IMR-90 (cell line): ENCODE measurements around the gene SLC5A11. TPM values are rescaled to one million over a fixed set of nuclear protein-coding genes. Genes with fewer than 3 reads are reported as not detected.

Experiments
- ATAC-seq: fragments of 200-7000 bp; cut with Tn5 transposase; 2 replicates; pipeline ENCODE4 v1.9.1; 2020; ENCODE audit warnings: low read depth, mild to moderate bottlenecking, moderate library complexity
- BruUV-seq: library from RNA; stranded (reverse); fragments of 400-500 nt; replicated peaks from 2 replicates; lab custom pipeline; 2021; lab: Mats Ljungman, UMichigan
- CTCF ChIA-PET: fragments of 300-600 bp; formaldehyde crosslinking; extraction: SDS; loops from one replicate; lab custom pipeline; 2021; ENCODE audit warnings: antibody characterized with exemption; lab: Yijun Ruan, JAX
- POLR2A ChIA-PET: fragments of 300-600 bp; sonication (Branson Sonifier 250); formaldehyde crosslinking; loops from one replicate; lab custom pipeline; 2022; ENCODE audit warnings: antibody characterized with exemption; ENCODE audit not compliant: unreplicated experiment; lab: Charles Lee
- DNase-seq: peaks from one replicate; pipeline ENCODE4 v3.0.0; 2013
- H2AFZ ChIP-seq: replicated peaks from 2 replicates; pipeline ENCODE3; 2013; ENCODE audit warnings: low read length, mild to moderate bottlenecking; ENCODE audit not compliant: poor library complexity
- H2AK5ac ChIP-seq: 2 replicates; pipeline ENCODE4 v1.6.1; 2013; ENCODE audit warnings: low read depth, low read length, inconsistent platforms
- H2AK9ac ChIP-seq: replicated peaks from 2 replicates; pipeline ENCODE3; 2013; ENCODE audit warnings: mild to moderate bottlenecking, low read depth, low read length, moderate library complexity; ENCODE audit not compliant: poor library complexity
- H2BK120ac ChIP-seq: 2 replicates; pipeline ENCODE4 v1.6.1; 2013; ENCODE audit warnings: low read depth, low read length, inconsistent platforms
- H2BK15ac ChIP-seq: 3 replicates; pipeline ENCODE4 v1.6.1; 2013; ENCODE audit warnings: low read depth, low read length, inconsistent platforms
- H2BK20ac ChIP-seq: 2 replicates; pipeline ENCODE4 v1.6.1; 2013; ENCODE audit warnings: low read depth, mild to moderate bottlenecking, inconsistent platforms, low read length, moderate library complexity
- H2BK5ac ChIP-seq: 2 replicates; pipeline ENCODE4 v1.6.1; 2013; ENCODE audit warnings: mild to moderate bottlenecking, low read depth, low read length, inconsistent platforms; ENCODE audit not compliant: poor library complexity, severe bottlenecking
- H3K14ac ChIP-seq: replicated peaks from 2 replicates; pipeline ENCODE4 v1.6.1; 2013; ENCODE audit warnings: low read depth, low read length, inconsistent platforms
- H3K18ac ChIP-seq: 2 replicates; pipeline ENCODE4 v1.6.1; 2013; ENCODE audit warnings: low read depth, low read length, control low read depth
- H3K23ac ChIP-seq: 2 replicates; pipeline ENCODE4 v1.6.1; 2013; ENCODE audit warnings: low read depth, low read length, inconsistent platforms
- H3K27ac ChIP-seq: 2 replicates; pipeline ENCODE4 v1.5.1; 2013; ENCODE audit warnings: mild to moderate bottlenecking, control low read depth, low read length; ENCODE audit not compliant: insufficient read depth
- H3K27me3 ChIP-seq: 2 replicates; pipeline ENCODE4 v1.6.1; 2013; ENCODE audit warnings: low read length; ENCODE audit not compliant: control insufficient read depth, insufficient read depth
- H3K36me3 ChIP-seq: 2 replicates; pipeline ENCODE4 v1.6.1; 2013; ENCODE audit warnings: low read length, mixed read lengths; ENCODE audit not compliant: control insufficient read depth, insufficient read depth
- H3K4ac ChIP-seq: 2 replicates; pipeline ENCODE4 v1.6.1; 2013; ENCODE audit warnings: low read depth, low read length, inconsistent platforms
- H3K4me1 ChIP-seq: 2 replicates; pipeline ENCODE4 v1.6.1; 2013; ENCODE audit warnings: low read length, mixed read lengths; ENCODE audit not compliant: control insufficient read depth, insufficient read depth
- H3K4me2 ChIP-seq: 2 replicates; pipeline ENCODE4 v1.6.1; 2013; ENCODE audit warnings: low read depth, mild to moderate bottlenecking, control low read depth, low read length, moderate library complexity
- H3K4me3 ChIP-seq: 2 replicates; pipeline ENCODE4 v1.5.1; 2013; ENCODE audit warnings: low read depth, mild to moderate bottlenecking, control low read depth, low read length, moderate library complexity; ENCODE audit not compliant: insufficient read depth
- H3K56ac ChIP-seq: 2 replicates; pipeline ENCODE4 v1.6.1; 2013; ENCODE audit warnings: low read length, inconsistent platforms; ENCODE audit not compliant: insufficient read depth; ENCODE audit errors: extremely low read depth
- H3K79me1 ChIP-seq, 2 experiments: 2 replicates each; pipeline ENCODE4 v1.6.1; 2013; ENCODE audit warnings: low read length in 2 of 2, inconsistent platforms in 1 of 2, low read depth in 1 of 2
- H3K9ac ChIP-seq: 2 replicates; pipeline ENCODE4 v1.6.1; 2013; ENCODE audit warnings: low read depth, low read length, control low read depth
- H3K9me1 ChIP-seq: 2 replicates; pipeline ENCODE4 v1.6.1; 2013; ENCODE audit warnings: low read length, inconsistent platforms; ENCODE audit not compliant: insufficient read depth
- H3K9me3 ChIP-seq: 2 replicates; pipeline ENCODE4 v1.6.1; 2013; ENCODE audit warnings: low read length; ENCODE audit not compliant: control insufficient read depth, insufficient read depth
- H4K20me1 ChIP-seq: 2 replicates; pipeline ENCODE4 v1.6.1; 2013; ENCODE audit warnings: low read length, inconsistent platforms; ENCODE audit not compliant: insufficient read depth
- H4K5ac ChIP-seq: 2 replicates; pipeline ENCODE4 v1.6.1; 2013; ENCODE audit warnings: mild to moderate bottlenecking, low read depth, low read length, control low read depth
- H4K8ac ChIP-seq, 2 experiments: 2 replicates each; pipeline ENCODE4 v1.6.1; 2013; ENCODE audit warnings: low read depth in 2 of 2, low read length in 2 of 2, control low read depth in 1 of 2, inconsistent platforms in 1 of 2
- H4K91ac ChIP-seq: 2 replicates; pipeline ENCODE4 v1.6.1; 2013; ENCODE audit warnings: low read depth, low read length, inconsistent platforms; ENCODE audit not compliant: insufficient read depth
- BHLHE40 ChIP-seq: fragments of 150-350 bp; IDR thresholded peaks from 2 replicates; pipeline ENCODE4 v1.6.1; 2016; ENCODE audit warnings: mild to moderate bottlenecking, low read depth, low read length
- MAZ ChIP-seq: IDR thresholded peaks from 2 replicates; pipeline ENCODE4 v1.6.1; 2012; ENCODE audit warnings: low read depth, mild to moderate bottlenecking, low read length, improper control_type of control experiment, moderate library complexity, borderline replicate concordance
- RAD21 ChIP-seq: IDR thresholded peaks from 2 replicates; pipeline ENCODE4 v1.6.1; 2012; ENCODE audit warnings: low read length, improper control_type of control experiment
- WGBS, 2 experiments: methylation state at CpG; one replicate each; pipeline versions ENCODE4 v1.1.5 to v1.1.7; 2013; ENCODE audit warnings: missing lambda C conversion rate in 2 of 2; ENCODE audit not compliant: insufficient read length in 1 of 2; ENCODE audit errors: extremely low coverage in 2 of 2; 5-methylcytosine and 5-hydroxymethylcytosine counted together
- dilution Hi-C: fragments of 300-500 bp; cut with HindIII; formaldehyde crosslinking; loops from one replicate; pipeline ENCODE4 v1.14.3; 2018; ENCODE audit warnings: low sequenced_read_pairs; ENCODE audit not compliant: unreplicated experiment
- in situ Hi-C: fragments of 300-500 bp; cut with MboI; formaldehyde crosslinking; loops from 3 replicates; pipeline ENCODE4 v1.14.3; 2019; ENCODE audit warnings: low sequenced_read_pairs, inconsistent platforms, mixed read lengths
- intact Hi-C: fragments of 100-400 bp; cut with micrococcal nuclease; formaldehyde crosslinking; loops from 2 replicates; pipeline ENCODE4 v1.10.0; 2022
- polyA plus RNA-seq, 3 experiments: library from polyadenylated mRNA; depleted of rRNA; stranded (reverse); fragments of >200 nt; gene quantifications; 2 replicates each; pipeline ENCODE4 v1.2.3, GENCODE V29; 2012; ENCODE audit warnings: low replicate concordance in 1 of 3
- total RNA-seq: library from RNA; depleted of rRNA; stranded (reverse); fragments of >200 nt; gene quantifications from 2 replicates; pipeline ENCODE4 v1.2.3, GENCODE V29; 2012

SLC5A11 gene
- total and polyA plus RNA-seq, 2 of the 4 experiments (the other 2 are of a cell fraction), result under 0.01 TPM; not detected in 1

- H2BK120ac ChIP-seq, result no peak overlapping the region
- no peak overlapping the region for H3K4ac ChIP-seq
- H2BK5ac ChIP-seq, result no peak overlapping the region
- H3K27me3 ChIP-seq, result no peaks in the 10 kb centered on the region
- ChIA-PET POLR2A (interaction anchor here (0.5 kb wide), 1 partner anchor 21 kb away, joined by 8 read pairs; no protein-coding TSS in a partner anchor), CTCF (interaction anchor here (0.6 kb wide), 3 partner anchors 53 to 329 kb away, joined by 4 to 6 read pairs (median 5); no protein-coding TSS in a partner anchor)
- no peak for ATAC-seq
- H3K23ac ChIP-seq, result no peak overlapping the region
- no peak overlapping the region for H3K27ac ChIP-seq
- H3K18ac ChIP-seq, result no peak overlapping the region
- no peak overlapping the region for H4K5ac ChIP-seq
- no peak overlapping the region for H3K9ac ChIP-seq
- H3K4me3 ChIP-seq, result no peak overlapping the region
- intact Hi-C loops, result no loop called here
- H3K4me2 ChIP-seq, result no peak overlapping the region
- no TSS peak for BruUV-seq
- no peak overlapping the region for H3K14ac ChIP-seq
- no peaks in the 10 kb centered on the region for H3K9me3 ChIP-seq
- H3K4me1 ChIP-seq, result no peaks in the 10 kb centered on the region
- WGBS, 2 experiments, result 36% methylated on average over 2 of the region's 5 CpGs; no CpG with 5 or more reads in 1 of the 2 experiments
- no peaks in the 10 kb centered on the region for H3K79me1 ChIP-seq
- dilution Hi-C loops, result no loop called here
- H2BK15ac ChIP-seq, result no peak overlapping the region
- H2AFZ ChIP-seq, result no peak overlapping the region
- no peak overlapping the region for H4K8ac ChIP-seq
- H4K20me1 ChIP-seq, result no peaks in the 10 kb centered on the region; the same call in 1 of the 2 replicates
- no peak for TF ChIP-seq BHLHE40
- no peak for TF ChIP-seq MAZ
- TF ChIP-seq RAD21, result no peak
- no peak overlapping the region for H2BK20ac ChIP-seq
- H3K36me3 ChIP-seq, result no peaks in the 10 kb centered on the region
- H3K9me1 ChIP-seq, result peaks cover 3% of the 10 kb centered on the region; the same call in 1 of the 2 replicates
- no peak overlapping the region for H2AK5ac ChIP-seq
- H3K56ac ChIP-seq, result no peak overlapping the region
- no peak for DNase-seq
- in situ Hi-C loops, result loop anchor here (5.0 kb wide), 1 partner anchor 53 kb away; no protein-coding TSS in a partner anchor
- H4K91ac ChIP-seq, result no peak overlapping the region
- no peak overlapping the region for H2AK9ac ChIP-seq
These were observed 64.1 kb downstream of the SLC5A11 start for GRCh38 chr16:24909856-24910255.
